GM23338 (cell line): Measurements from ENCODE around the gene PTPRH.

ENCODE experiments used
- CTCF ChIP-seq, 2 experiments: fragments of 200-600 bp in 1 of 2; sonication (generic) in 1 of 2; conservative IDR thresholded peaks; 2 replicates each; pipeline versions ENCODE4 v1.5.1 to v1.6.1; 2016 to 2017; ENCODE audit warnings: antibody characterized with exemption in 2 of 2, low read depth in 2 of 2, mild to moderate bottlenecking in 2 of 2, moderate library complexity in 1 of 2
- POLR2AphosphoS5 ChIP-seq: IDR thresholded peaks from 2 replicates; pipeline ENCODE4 v1.6.1; 2016; ENCODE audit warnings: antibody characterized with exemption, low read depth
- TF ChIP-seq, protein P1 (sequence below): IDR thresholded peaks from one replicate; pipeline ENCODE4 v1.6.1; 2018; ENCODE audit warnings: antibody characterized with exemption; ENCODE audit not compliant: unreplicated experiment

- TF ChIP-seq CTCF (conservative IDR thresholded peaks at IDR 0.05; ENCODE audit: low read depth in 2 of 2) (no peak), POLR2AphosphoS5 (no peak)
- TF ChIP-seq, protein P1, sequence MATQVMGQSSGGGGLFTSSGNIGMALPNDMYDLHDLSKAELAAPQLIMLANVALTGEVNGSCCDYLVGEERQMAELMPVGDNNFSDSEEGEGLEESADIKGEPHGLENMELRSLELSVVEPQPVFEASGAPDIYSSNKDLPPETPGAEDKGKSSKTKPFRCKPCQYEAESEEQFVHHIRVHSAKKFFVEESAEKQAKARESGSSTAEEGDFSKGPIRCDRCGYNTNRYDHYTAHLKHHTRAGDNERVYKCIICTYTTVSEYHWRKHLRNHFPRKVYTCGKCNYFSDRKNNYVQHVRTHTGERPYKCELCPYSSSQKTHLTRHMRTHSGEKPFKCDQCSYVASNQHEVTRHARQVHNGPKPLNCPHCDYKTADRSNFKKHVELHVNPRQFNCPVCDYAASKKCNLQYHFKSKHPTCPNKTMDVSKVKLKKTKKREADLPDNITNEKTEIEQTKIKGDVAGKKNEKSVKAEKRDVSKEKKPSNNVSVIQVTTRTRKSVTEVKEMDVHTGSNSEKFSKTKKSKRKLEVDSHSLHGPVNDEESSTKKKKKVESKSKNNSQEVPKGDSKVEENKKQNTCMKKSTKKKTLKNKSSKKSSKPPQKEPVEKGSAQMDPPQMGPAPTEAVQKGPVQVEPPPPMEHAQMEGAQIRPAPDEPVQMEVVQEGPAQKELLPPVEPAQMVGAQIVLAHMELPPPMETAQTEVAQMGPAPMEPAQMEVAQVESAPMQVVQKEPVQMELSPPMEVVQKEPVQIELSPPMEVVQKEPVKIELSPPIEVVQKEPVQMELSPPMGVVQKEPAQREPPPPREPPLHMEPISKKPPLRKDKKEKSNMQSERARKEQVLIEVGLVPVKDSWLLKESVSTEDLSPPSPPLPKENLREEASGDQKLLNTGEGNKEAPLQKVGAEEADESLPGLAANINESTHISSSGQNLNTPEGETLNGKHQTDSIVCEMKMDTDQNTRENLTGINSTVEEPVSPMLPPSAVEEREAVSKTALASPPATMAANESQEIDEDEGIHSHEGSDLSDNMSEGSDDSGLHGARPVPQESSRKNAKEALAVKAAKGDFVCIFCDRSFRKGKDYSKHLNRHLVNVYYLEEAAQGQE: no peak
Observed at GRCh38 chr19:55240713-55241020, 31.4 kb upstream of the PTPRH start.
